GM21825 (cell line): Measurements from ENCODE around the gene RUNX1.

Experiments
- ATAC-seq: cut with Tn5 transposase; IDR thresholded peaks from one replicate; pipeline ENCODE4 v1.9.1; 2021; ENCODE audit warnings: mild to moderate bottlenecking, moderate library complexity; ENCODE audit not compliant: unreplicated experiment

Gene RUNX1

DNA sequence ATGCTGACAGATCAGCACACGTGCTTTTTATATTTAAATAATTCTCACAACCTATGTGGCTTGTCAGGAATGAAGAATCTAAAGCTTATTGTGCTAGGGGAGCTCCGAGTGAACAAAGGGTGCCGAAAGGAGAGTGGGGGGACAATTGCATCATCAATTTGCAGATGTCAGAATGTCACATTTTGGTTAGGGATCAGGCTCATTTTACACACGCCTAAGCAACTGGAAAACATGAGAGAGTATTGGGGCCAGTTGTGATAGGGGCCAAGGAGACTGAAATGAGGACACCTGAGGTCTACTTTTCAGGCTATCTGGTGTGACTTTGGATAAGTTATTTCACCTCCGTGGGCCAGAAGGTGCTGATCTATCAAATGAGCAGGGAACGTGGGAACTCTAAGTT is 31.8 kb downstream of the RUNX1 start:
- ATAC-seq, result no peak

- no peak for ATAC-seq
Measured at GRCh38 chr21:35016517-35017188, 32.4 kb downstream of the RUNX1 start.

DNA sequence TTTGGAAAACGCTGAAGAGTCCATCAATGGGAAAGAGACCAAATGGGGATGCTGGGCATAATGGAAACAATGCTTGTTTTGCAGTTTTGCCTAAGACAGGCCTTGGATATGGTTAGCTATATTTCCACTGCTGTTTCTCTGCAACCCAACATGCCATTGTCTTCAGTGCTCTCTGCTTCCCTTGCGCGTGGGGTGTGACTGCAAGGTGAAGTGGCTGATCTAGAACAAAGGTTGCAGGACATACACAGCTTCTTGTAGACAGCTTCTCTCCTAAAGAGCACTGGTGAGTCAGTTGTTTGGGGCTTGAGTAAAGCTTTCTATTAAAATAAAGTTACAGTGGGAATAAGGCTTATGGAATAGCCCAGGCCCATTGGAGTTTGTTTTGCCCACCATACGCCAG is 33.0 kb downstream of the RUNX1 start:
- no peak for ATAC-seq

GRCh38 chr21:35015435-35016024 is 33.6 kb downstream of the RUNX1 start:
- ATAC-seq, result no peak

GRCh38 chr21:35014302-35015041 is 34.6 kb downstream of the RUNX1 start:
- no peak for ATAC-seq

DNA sequence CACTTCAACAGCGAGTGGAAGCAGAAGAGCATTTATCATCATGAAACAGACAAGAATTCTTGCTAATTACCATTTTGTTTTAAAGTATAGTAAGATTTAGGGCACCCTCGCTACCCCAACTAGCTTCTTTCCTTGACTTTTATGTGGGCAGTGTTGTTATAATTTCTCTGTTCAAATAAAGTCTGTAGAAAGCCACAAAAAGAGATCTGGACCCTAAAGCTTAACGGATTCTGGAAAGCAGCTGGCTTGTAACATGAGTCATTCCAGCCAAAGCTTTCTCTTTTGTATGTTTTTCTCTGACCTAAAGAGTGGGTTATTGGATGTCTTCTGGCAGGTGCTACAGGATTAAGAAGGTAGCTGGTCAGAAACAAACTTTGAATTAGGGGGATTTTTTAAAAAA is 37.4 kb downstream of the RUNX1 start:
- ATAC-seq, result no peak

- ATAC-seq, result no peak
Measured at GRCh38 chr21:35010447-35010846, 38.7 kb downstream of the RUNX1 start.

DNA sequence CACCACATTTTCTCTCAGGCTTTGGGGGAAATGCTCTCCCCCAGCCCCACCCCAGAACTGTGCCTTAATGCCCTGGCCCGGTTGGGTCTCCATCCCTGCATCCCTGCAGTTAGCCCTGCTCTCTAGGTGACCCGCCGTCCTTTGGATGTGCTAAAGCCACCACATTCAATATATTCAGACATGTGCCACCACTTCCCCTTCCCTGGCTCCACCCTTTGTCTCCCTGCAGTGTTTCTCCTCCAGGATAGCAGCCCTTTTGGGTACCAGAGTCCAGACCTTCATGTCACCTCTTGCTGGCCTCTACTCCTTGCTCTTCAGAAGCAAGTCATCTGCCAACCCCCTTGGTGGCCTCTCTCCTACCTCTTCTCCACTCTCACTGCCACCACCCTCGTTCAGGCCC is 41.8 kb downstream of the RUNX1 start:
- no peak for ATAC-seq

GRCh38 chr21:35006771-35007170 is 42.3 kb downstream of the RUNX1 start:
- no peak for ATAC-seq

GRCh38 chr21:35006248-35006647 is 42.9 kb downstream of the RUNX1 start:
- no peak for ATAC-seq

DNA sequence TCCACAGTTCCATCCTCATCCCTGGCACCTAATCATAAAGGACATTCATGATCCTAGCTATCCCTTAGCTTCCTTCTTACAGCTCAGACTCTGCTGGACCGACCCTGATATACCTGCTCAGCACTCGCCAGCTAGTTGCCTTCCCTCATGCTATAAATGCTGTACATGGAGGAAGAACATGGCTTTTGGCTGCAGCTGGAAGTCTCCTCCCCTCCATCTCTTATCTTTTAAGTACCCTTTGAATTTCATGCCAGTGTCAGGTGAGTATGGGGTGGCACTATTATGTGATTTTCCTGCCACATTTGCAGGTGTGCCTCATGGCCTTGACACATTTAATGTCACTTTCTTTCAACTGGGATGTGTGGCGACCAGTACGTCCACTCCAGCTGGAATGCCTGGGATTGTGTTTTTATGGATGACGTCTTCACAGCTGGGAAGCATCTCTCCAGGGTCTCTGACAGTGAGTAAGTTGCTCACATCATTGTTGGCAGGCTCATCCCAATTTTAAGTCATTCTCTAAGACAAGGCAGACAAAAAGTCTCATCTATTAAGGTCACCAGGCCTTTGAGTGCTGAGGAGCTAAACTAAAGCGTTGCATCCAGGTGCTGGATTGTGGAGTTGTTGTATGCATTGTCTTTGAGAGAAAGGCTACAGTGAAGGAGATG is 43.4 kb downstream of the RUNX1 start:
- ATAC-seq, result no peak

- ATAC-seq, result no peak
Measured at GRCh38 chr21:35005077-35005476, 44.0 kb downstream of the RUNX1 start.

- ATAC-seq, result no peak
Measured at GRCh38 chr21:35004314-35004713, 44.8 kb downstream of the RUNX1 start.

DNA sequence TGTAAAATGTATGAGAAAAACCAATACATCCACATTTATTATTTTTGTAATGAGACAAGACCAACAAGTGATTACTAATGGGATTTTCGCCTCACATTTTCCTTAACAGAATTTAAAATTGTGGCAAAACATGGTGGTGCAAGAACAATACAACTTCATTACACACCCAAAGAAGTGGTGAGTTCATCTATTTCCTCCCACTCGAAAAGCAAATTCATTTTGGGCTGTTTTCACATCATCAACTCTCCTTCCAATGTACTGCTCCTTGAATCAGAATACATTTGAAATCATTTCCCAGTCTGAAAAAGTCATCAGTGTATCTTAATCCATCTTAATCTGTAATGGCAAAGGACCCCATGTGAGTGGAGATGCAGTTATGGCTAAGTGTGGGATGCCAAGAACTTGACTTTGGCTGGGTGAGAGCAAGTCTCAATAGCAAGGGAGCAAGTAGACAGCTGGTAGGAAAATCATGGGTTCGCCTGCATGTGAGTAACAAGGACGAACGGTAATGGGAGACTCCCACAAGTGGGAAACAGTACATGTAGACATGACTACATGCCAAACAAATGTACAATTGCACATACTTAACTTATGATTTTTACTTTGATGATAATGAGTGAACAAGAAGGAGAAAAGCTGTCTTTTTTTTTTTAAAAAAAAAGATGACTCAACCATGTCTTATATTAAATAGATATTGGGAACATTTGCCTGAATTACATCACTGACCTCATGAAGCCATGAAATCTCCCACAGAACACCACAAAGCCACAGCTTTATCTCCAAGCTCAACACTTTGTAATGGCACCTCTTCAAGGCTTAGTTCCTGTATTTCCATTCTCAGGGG is 46.0 kb downstream of the RUNX1 start:
- ATAC-seq, result no peak

DNA sequence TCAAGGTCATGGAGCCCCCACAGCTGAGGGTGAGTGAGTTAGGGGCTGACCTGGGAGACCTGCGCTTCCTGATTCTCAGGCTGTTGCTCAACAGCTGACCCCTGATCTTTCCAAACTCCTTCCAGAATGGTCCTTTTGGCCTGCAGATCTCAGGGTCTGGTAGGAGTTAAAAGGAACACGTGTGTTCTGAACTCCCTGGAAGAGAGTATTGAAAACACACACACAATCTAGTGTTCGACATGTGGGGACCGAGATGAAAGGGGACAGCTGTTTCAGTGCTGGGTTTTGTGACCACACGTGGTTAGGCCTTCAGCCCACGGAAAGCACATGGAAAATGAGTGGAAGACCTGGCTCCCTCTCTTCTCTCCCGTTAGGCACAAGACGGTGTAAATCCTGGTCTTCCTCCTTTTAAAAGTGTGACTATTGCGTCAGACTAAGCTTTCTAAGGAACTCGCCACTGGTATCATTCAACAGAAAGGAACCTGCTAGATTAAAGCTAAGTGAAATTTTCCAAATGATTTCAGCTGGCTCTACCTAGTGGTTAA is 49.6 kb downstream of the RUNX1 start:
- no peak for ATAC-seq

DNA sequence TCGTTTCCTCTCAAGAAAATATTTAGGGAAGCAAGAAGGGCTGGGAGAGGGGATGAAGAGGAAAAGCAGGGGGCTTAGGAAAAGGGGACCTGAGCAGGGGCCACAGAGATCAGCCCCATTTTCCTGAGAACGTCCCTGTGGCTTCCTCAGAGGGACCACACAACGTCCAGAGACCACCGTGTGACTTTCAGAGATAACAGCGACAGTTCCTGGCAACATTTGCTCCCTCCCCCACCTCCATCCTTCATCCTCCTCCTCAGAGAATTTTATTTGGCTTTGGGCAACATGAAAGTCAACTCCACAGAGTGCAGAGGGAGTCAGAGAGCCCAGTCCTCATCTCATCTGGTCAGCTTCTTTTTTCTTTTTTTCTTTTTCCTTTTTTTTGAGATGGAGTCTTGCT is 50.9 kb downstream of the RUNX1 start:
- no peak for ATAC-seq

DNA sequence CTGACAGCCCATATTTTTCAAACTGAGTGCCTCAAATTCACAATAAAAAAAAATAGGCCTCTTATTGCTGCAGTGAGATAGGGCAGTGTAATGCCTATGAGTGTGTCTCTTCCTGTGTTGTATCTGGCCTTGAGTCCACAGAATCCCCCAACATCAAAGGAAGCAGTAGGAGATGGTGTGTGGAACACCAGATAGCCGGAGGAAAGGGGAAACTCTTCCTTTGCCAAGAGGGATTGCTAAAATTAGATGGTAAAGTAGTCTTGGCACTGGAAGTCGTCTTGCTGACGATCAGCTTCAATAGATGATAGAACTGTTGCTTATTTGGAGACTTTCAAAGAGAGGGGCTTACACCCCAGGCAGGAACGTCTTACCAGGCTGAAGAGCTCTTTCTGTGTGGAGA is 51.8 kb downstream of the RUNX1 start:
- ATAC-seq, result no peak

- ATAC-seq, result no peak
Measured at GRCh38 chr21:34996304-34997101, 52.6 kb downstream of the RUNX1 start.

DNA sequence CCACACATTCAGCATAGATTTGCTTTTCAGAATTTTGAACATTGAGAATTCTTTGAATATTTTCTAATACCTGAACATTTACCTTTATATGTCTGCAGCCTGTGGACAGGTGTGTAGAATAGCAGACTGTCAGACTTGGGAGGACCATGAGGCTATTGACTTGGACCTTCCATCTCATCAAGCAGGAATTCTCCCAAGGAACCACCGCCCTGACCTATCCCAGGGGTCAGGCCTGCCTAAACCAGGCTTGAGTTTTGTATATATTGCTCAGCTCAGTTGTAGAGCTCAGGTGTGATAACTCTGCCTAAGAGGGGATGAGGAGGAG is 53.2 kb downstream of the RUNX1 start:
- ATAC-seq, result no peak
